GM19023 (cell line): ENCODE measurements around the gene EPN2.

Experiments
- ATAC-seq: cut with Tn5 transposase; IDR thresholded peaks from one replicate; pipeline ENCODE4 v1.9.1; 2021; ENCODE audit warnings: mild to moderate bottlenecking, moderate library complexity; ENCODE audit not compliant: unreplicated experiment

Gene EPN2

DNA sequence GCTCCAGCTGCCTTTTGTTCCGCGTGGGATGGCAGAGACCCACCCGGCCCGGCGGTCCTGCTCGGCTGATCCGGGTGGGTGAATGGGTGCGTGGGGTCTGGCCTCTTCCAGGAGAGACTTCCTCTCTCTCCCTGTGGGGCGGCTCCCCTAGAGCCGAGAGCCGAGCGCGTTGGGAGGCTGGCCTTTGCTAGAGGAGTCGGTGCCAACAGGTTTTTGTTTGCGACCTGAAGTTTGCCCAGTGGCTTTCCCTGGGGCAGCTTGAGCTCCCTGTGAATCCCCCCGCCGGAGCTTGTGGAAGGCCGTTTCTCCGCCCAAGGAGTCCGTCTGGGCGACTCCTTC is 970 bp downstream of the EPN2 start:
- ATAC-seq: no peak

DNA sequence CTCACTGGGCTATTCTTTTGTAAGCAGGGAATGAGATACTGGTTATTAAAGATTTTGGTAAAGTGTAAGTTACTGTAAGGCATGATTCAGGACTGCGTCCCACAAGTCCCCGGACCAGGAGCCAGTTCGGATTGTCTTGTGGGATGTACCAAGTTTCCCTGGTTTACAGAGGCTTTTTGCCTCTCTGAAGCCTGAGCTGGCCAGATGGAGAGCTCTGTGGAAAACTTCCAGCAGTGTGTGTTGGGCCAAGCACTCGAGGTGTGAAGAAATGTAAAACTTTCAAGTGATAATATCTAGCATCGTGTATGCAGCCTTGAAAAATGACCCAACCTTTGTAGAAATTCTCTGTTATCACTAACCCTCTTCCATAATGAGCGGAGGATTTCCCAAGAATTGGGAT is 2.4 kb downstream of the EPN2 start:
- no peak for ATAC-seq

DNA sequence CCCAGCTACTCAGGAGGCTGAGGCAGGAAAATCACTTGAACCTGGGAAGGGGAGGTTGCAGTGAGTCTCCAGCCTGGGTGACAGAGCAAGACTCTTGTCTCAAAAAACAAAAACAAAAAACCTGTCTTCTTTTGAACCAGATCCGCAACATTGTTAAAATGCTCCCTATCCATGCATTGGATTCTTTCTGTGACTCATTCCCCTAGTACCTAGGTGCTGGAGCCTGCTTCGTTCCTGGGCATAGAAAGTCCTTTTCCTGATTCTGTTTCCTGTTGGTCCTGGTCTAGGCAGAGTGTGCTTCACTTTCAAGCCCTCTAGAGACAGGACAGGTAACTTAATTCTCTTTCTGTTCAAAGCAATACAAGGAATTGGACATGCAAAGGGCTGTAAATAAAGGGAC is 5.2 kb downstream of the EPN2 start:
- ATAC-seq: no peak

DNA sequence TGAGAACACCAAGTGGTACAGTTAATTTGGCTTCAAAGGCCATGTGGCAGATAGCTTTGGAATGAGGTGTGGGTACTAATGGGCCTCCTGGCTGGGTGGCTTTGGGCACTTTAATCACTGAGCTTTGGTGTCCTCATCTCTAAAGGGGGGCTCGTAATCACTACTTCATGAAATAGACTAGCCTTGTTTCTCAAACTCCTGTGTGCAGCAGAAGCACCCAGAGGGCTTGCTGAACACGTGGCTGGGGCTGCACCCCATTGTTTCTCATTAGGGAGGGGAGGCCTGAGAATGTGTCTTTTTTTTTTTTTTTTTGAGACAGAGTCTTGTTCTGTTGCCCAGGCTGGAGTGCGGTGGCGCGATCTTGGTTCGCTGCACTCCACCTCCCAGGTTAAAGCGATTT is 5.8 kb downstream of the EPN2 start:
- no peak for ATAC-seq

DNA sequence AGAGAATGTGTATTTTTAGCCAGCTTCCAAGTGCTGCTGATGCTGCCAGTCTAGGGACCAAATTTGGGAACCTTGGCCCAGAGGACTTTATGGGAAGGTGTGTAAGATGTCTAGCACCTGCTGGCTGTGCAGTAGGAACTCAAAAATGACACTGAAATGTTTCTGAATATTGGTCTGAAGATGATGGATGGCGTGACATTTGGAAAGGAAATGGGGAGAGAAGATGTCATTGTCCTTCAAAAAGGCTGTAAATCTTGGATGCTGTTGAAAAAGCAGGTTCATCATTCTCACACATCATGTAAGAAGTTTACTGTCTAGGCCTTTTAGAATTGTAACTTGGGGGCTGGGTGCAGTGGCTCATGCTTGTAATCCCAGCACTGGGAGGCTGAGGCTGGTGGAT is 6.7 kb downstream of the EPN2 start:
- ATAC-seq: no peak

DNA sequence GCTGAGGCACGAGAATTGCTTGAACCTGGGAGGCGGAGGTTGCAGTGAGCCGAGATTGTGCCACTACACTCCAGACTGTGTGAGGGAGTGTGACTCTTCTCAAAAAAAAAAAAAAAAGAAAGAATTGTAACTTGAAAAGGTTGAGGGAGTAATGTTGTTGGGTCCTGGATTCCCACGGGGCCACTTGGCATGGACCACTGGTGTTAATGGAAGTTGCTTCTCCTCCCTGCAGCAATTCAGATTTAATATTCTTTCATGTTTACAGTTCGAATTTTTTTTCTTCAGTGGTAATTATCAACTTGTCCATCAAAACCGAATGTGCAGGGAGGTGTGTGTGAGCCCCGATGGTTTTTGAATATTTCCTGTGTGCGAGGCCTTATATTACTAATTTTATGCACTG is 7.2 kb downstream of the EPN2 start:
- ATAC-seq: no peak

DNA sequence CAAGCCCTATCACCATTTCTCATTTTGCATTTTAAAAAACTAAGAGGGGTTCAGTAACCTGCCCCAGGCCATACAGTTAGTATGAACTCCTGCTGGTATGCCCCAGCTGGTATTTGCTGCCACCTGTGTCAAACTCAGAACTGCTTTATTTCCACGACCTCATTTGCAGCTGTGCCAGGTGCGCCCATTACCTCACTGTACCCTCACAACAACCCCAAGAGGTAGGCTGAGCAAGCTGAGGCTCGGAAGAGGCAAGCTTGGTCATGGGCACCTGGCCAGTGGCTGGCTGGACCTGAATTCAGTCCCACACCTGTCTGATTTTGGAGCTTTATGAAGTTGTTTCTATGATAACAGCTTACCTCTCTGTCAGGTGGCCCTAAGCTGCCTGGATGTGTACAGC is 7.6 kb downstream of the EPN2 start:
- ATAC-seq: no peak

DNA sequence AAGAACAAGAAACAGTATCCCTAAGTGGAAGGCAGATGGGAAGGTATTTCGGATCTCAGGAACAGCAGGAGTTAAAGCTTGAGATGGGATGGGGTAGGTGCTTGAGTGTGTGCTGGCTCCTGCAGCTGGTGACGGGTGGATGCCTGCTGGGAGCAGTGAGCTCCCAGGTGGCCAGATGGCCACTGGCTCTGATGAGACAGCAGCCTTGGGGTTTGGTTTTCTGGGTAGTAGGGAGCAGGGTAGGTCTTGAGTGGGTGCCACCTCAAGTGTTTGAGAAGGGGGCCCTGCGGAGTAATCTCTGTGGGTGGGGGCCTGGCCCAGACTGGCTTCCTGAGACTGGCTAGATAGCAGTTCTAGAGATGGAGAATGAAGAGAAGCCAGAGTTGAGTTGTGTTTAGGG is 10.3 kb downstream of the EPN2 start:
- no peak for ATAC-seq

DNA sequence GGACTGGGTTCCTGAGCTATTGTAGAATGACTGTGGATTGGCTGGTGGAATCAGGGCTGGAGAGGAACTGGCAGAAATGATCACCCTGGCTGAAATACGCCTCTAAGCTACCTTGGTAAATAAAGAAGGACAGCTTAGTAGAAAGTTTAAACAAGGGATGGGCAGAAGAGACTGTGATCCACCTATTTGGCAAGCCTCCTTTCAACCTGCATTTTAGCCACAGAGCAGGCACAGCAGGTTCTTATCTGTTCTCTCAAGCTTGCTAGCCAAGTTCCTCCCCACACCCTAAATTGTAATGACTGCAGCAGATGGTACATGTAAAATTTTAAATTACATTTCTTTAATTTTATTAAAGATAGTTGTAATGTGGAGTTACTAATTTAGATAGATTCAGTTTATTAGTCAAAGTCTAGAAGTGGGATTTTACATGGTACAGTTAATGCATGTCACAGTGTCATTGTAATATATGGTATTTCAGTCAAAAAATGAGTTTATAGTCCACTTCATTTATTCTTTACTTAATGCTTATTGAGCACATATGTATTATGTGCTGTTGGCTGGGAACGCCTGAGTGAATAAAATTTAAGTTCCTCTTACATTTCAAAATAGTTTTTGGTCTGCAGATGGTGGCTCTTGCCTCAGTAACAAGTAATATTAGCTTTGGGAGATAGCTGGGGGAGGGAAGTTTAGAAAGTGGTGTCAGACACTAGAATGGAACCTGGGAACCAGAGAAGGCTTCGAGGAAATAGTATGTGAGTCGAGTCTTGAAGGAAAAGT is 11.2 kb downstream of the EPN2 start:
- no peak for ATAC-seq

DNA sequence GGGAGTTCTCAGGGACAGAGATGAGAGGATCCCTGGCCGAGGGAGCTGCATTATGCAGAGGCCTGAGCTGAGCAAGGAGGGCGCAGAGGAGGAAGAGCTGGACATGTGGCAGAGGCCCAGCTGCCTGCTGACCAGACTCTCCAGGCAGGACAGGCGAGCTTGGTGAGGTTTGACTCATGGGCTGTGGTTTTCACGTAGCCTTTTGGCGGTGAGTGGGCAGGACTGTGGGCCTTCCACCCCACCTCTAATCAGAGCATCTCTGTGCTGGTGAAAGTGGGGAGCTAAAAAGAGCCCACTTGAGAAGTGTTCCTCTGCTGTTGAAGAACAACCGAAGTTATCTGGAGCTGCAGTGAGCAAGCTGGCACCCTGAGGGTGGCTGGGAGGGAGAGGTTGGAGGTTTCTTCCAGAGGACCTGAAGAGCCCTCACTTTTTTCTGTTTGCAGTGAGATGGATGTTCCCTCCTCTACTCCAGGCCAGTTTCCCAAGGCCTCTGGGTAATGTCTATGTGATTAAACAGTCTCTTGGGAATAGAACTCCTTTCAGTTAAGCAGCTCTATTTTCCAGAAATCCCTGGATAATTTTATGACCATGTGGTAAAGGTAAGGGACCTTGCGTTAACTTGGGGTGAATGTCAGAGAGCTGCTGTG is 11.9 kb downstream of the EPN2 start:
- no peak for ATAC-seq

DNA sequence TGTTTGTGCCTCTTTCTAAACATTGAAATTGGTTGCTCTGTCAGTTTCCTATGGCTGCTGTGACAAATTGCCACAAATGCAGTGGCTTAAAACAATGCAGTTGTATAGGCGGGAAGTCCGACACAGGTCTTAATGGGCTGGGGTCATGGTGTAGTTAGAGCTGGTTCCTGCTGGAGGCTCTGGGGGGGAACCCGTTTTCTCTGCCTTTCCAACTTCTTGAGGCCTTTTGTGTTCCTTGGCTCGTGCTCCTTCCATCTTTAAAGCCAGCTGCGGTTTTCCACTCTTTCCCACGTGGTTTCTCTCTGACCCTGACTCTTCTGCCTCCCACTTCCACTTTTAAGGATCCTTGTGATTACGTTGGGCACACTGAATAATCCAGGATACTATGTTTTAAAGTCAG is 12.5 kb downstream of the EPN2 start:
- ATAC-seq: no peak

DNA sequence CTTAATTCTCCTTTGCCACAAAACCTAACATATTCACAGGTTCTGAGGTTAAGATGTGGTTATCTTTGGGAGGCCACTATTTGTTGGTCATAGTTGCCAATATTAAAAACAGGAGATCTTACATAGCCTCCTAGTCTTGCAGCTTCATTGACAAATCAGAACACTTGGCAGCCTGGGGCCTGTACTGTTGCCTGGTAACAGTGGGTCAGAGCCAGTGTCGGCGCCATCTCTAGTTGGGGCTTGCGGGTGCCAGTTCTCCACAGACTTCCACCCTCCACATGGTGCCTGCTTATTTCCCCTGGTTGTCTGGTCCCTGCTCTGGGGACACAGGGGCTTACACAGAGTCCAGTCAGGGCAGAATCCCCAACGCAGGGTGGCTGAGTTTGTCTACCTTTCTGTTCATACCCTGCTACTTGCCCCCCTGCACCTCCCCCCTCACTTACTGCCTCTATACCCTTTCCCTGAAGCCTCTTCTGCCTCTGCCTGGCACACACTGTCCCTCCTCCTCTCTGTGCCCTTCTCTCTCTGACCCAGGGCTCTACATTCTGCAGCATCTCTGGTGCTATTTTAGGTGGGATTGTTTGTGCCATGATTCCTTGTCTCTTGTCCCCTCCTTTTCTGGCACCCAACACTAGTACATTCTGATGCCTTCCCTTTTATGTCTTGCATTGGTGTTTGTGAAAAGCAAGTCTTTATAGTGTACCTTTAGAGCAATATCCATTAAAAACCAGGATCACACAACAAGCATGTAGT is 13.4 kb downstream of the EPN2 start:
- no peak for ATAC-seq

DNA sequence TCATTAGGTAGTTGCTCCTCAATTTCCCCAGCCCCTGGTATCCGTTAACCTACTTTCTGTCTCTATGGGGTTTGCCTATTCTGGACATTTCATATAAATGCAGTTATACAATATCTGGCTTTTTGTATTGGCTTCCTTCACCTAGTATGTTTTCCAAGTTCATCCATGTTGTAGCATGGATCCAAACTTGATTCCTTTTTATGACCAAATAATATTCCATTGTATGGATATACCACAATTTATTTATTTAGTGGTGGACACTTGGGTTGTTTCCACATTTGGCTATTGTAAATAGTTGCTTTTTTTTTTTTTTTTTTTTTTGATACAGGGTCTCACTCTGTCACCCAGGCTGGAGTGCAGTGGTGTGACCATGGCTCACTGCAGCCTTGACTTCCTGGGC is 15.9 kb downstream of the EPN2 start:
- no peak for ATAC-seq

DNA sequence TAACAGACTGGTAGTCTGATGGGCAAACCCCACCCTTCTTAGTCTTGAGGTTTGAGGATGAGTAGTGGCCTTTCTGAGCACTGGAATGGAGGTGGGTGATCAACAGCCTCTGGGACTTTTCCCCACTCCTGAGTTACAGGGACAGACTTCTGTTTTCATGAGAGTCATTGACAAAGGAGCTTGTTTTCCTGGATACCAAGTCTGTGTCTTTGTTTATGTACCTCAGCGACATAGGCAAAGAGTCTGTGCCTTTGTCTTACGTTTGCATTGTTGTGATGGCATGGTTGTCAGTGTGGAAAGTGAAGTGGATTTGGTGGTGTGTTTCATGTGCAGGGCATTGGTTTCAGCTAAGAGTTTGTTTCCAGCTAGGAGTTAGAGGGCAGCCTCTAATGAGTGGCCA is 17.5 kb downstream of the EPN2 start:
- ATAC-seq: no peak

DNA sequence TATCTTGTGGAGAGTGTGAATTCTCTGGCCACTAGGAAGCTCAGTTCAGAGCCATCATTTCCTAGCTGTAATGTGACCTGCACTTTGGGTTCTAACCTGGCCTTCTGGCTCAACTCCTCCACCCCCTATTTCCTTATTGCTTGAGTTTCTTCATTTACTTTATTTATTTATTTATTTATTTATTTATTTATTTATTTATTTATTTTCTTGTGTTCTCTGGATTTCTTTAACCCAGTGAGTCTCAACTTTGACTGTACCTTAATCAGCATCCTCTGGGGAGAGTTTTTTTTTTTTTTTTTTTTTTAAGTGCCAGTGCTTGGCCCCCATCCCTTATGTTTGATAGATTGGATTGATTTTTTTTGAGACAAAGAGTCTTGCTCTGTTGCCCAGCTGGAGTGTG is 18.1 kb downstream of the EPN2 start:
- ATAC-seq: no peak

DNA sequence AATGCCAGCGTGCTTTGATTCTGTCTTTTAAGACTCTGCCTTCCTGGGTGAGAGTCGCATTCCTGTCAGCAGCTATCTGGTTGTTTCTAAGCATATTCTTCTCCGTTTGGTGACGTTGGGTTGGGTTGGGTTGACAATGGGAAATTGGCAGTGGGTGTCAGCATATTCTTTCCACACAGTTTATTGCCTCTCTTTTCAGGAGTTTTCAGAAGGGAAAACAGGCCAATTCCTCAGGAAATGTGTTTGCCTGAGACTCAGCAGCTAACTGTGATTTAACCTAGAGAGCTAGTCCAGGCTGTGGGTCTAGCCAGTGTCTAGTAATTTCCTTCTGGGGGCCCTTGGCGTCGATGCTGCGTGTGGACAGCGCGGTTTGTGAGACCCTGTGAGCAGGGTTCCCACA is 21.2 kb downstream of the EPN2 start:
- ATAC-seq: no peak

DNA sequence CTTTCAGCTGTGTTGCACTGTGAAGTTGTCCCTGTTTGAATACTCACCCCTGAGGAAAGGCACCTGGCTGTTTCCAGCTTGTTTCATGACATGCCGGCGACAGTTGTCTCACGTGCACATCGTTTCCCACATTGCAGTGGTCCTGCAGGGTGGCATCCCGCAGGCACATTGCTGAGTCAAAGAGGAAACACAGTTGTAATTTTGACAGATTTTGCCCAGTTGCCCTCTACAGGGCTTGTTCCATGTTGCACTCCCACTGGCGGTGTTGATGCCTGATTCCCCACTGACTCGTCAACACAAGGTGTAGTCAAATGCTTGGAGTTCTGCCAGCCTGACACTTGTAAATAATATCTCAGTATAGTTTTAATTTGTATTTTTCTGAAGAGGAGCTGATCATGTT is 23.8 kb downstream of the EPN2 start:
- ATAC-seq: no peak

DNA sequence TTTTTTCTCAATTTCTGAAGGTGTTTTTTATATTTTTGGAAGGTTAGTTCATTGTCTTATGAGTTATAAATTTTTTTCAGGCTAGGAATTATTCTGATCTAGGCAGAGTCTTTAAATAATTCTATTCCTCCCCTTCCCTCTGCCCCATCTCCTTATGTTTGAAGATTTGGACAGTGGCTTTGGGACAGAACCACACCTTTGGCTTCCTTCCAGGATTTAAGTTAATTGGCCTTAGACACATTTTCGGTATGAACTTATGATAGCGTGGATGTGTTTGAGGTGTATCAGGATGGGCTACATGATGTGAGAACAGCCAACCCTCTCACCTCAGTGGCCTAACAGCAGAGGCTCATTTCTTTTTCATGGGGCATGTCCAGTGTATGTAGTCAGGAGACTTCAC is 24.3 kb downstream of the EPN2 start:
- no peak for ATAC-seq

DNA sequence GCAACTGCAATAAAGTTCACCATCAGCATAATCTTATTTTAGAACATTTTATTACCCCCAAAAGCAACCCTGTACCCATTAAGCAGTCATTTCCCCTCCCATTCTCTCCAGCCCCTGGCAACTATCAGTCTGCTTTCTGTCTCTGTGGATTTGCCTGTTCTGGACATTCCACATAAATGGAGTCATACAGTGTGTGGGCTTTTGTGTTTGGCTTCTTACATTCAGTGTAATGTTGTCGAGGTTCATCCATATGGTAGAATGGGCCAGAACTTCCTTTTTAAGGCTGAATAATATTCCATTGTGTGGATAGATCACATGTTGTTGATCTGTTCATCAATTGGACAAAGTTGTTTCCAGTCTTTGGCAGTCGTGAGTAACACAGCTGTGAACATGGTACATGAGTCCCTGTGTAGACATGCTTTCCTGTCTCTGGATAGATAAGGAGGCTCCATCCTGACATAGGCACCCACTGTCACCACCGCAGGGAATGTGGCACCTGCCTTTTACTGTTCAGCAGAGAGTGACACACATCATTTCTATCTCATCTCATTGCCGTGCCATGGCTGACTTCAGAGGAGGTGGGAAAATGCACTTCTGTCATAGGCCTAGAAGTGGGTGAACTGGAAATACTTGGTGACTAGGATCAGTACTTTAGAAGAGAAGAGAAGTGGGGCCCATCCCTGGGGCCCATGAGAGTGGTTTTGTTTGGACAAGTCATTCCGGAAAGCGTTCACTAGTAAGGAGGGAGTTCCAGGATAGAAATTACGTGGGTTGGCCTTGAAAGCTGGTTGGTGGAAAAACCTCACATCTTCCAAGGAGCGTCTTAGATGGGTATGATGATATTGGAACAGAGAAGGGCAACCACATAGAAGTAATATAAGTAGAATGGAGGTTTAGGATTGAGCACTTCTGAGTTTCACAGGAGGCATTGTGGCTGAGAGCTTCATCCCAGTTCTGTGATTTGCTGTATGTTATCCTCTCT is 25.8 kb downstream of the EPN2 start:
- ATAC-seq: no peak

DNA sequence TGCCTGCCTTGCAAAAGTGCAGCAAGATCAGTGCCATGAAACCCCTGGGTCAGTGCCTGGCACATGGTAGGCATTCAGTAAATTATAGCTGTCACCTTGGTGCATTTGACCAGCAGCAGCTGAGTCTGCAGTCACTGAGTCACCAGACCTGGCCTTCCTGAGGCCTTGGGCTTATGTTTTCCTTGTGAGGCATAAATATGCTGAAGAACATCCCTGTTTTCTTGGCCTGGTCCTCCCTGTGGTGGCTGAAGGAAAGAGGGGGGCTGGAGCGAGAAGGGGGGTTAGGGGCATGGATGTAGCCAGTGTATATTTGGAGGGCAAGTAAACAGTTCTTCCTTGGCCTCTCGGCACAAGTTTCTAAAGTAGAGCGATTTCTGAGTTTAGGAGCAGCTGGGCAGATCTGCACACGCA is 26.5 kb downstream of the EPN2 start:
- no peak for ATAC-seq

DNA sequence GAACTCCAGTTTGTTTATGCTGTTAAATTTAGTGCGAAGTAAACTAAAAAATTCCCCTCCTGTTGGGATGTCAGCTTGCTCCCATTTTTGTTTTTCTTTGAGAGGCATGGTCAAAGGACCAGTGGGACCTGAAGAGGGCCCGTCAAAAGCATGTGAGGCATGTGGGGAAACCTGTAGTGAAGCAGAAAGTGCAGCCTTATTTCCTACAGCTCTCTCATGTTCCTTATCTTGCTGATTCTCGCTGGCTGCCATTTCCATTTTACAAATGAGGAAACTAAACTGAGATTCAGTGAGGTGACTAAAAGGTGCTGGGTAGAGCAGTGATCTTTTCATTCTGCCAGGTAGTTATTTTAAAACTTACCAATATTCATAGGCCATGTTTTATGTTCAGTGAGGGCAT is 27.1 kb downstream of the EPN2 start:
- ATAC-seq: no peak
